Trophoblast cell (in vitro differentiated cells and primary cell): Measurements from ENCODE around the gene ERFL.

ENCODE experiments used
- DNase-seq, 2 donors: peaks; one replicate each; pipeline ENCODE4 v3.0.0-alpha.2; 2016
- H2AFZ ChIP-seq: 2 replicates; pipeline ENCODE4 v1.6.1; 2013; ENCODE audit warnings: low read length, moderate library complexity, mild to moderate bottlenecking; ENCODE audit not compliant: insufficient read depth, poor library complexity
- H2AK5ac ChIP-seq: 2 replicates; pipeline ENCODE4 v1.6.1; 2013; ENCODE audit warnings: mild to moderate bottlenecking, low read length
- H2BK120ac ChIP-seq: 2 replicates; pipeline ENCODE4 v1.6.1; 2013; ENCODE audit warnings: low read length, mild to moderate bottlenecking, moderate library complexity; ENCODE audit not compliant: insufficient read depth, poor library complexity
- H2BK12ac ChIP-seq: 2 replicates; pipeline ENCODE4 v1.6.1; 2013; ENCODE audit warnings: mild to moderate bottlenecking, low read length, moderate library complexity
- H2BK5ac ChIP-seq: 2 replicates; pipeline ENCODE4 v1.6.1; 2013; ENCODE audit warnings: low read length, low read depth, moderate library complexity, mild to moderate bottlenecking; ENCODE audit not compliant: poor library complexity
- H3K14ac ChIP-seq: 2 replicates; pipeline ENCODE4 v1.6.1; 2013; ENCODE audit warnings: mild to moderate bottlenecking, low read length
- H3K18ac ChIP-seq: 2 replicates; pipeline ENCODE4 v1.6.1; 2013; ENCODE audit warnings: mild to moderate bottlenecking, low read length
- H3K23ac ChIP-seq: 2 replicates; pipeline ENCODE4 v1.6.1; 2013; ENCODE audit warnings: low read length
- H3K27ac ChIP-seq: 2 replicates; pipeline ENCODE4 v1.5.1; 2013; ENCODE audit warnings: low read depth, mild to moderate bottlenecking, inconsistent platforms, low read length, moderate library complexity
- H3K27me3 ChIP-seq: 2 replicates; pipeline ENCODE4 v1.6.1; 2013; ENCODE audit warnings: inconsistent platforms, mild to moderate bottlenecking, low read length, moderate library complexity; ENCODE audit not compliant: insufficient read depth
- H3K36me3 ChIP-seq, 2 experiments: 1 replicate in 1 of 2; 2 replicates in 1 of 2; pipeline ENCODE4 v1.6.1; 2013; ENCODE audit warnings: low read length in 2 of 2, mild to moderate bottlenecking in 2 of 2, moderate library complexity in 1 of 2; ENCODE audit not compliant: insufficient read depth in 2 of 2, control insufficient read depth in 1 of 2
- H3K4ac ChIP-seq: 2 replicates; pipeline ENCODE4 v1.6.1; 2013; ENCODE audit warnings: low read depth, mild to moderate bottlenecking, low read length, moderate library complexity
- H3K4me1 ChIP-seq, 2 experiments: 1 replicate in 1 of 2; 2 replicates in 1 of 2; pipeline ENCODE4 v1.6.1; 2013; ENCODE audit warnings: low read length in 2 of 2, mild to moderate bottlenecking in 2 of 2, moderate library complexity in 1 of 2; ENCODE audit not compliant: insufficient read depth in 2 of 2, control insufficient read depth in 1 of 2
- H3K4me2 ChIP-seq: 2 replicates; pipeline ENCODE4 v1.6.1; 2013; ENCODE audit warnings: inconsistent platforms, mild to moderate bottlenecking, low read length, moderate library complexity
- H3K4me3 ChIP-seq: 2 replicates; pipeline ENCODE4 v1.5.1; 2013; ENCODE audit warnings: mild to moderate bottlenecking, low read depth, low read length, inconsistent platforms
- H3K79me1 ChIP-seq: one replicate; pipeline ENCODE4 v1.6.1; 2013; ENCODE audit warnings: low read length
- H3K79me2 ChIP-seq: 2 replicates; pipeline ENCODE4 v1.6.1; 2013; ENCODE audit warnings: low read length, mild to moderate bottlenecking; ENCODE audit not compliant: control insufficient read depth, insufficient read depth, poor library complexity
- H3K9ac ChIP-seq: 2 replicates; pipeline ENCODE4 v1.6.1; 2013; ENCODE audit warnings: mild to moderate bottlenecking, low read length
- H3K9me3 ChIP-seq: 2 replicates; pipeline ENCODE4 v1.6.1; 2013; ENCODE audit warnings: low read depth, mild to moderate bottlenecking, control low read depth, inconsistent platforms, low read length; ENCODE audit not compliant: insufficient read depth
- H4K12ac ChIP-seq: 2 replicates; pipeline ENCODE4 v1.6.1; 2013; ENCODE audit warnings: low read depth, mild to moderate bottlenecking, low read length, moderate library complexity
- H4K8ac ChIP-seq: 2 replicates; pipeline ENCODE4 v1.6.1; 2013; ENCODE audit warnings: low read depth, mild to moderate bottlenecking, low read length, moderate library complexity
- H4K91ac ChIP-seq: one replicate; pipeline ENCODE4 v1.6.1; 2013; ENCODE audit warnings: low read depth, mild to moderate bottlenecking, low read length, moderate library complexity
- WGBS: extraction: QIAGEN DNeasy Blood & Tissue Kit; methylation state at CpG from one replicate; pipeline ENCODE4 v1.1.7; 2013; ENCODE audit warnings: missing lambda C conversion rate; ENCODE audit not compliant: insufficient read length, insufficient coverage; ENCODE audit errors: extremely low coverage; 5-methylcytosine and 5-hydroxymethylcytosine counted together

ERFL gene

DNA sequence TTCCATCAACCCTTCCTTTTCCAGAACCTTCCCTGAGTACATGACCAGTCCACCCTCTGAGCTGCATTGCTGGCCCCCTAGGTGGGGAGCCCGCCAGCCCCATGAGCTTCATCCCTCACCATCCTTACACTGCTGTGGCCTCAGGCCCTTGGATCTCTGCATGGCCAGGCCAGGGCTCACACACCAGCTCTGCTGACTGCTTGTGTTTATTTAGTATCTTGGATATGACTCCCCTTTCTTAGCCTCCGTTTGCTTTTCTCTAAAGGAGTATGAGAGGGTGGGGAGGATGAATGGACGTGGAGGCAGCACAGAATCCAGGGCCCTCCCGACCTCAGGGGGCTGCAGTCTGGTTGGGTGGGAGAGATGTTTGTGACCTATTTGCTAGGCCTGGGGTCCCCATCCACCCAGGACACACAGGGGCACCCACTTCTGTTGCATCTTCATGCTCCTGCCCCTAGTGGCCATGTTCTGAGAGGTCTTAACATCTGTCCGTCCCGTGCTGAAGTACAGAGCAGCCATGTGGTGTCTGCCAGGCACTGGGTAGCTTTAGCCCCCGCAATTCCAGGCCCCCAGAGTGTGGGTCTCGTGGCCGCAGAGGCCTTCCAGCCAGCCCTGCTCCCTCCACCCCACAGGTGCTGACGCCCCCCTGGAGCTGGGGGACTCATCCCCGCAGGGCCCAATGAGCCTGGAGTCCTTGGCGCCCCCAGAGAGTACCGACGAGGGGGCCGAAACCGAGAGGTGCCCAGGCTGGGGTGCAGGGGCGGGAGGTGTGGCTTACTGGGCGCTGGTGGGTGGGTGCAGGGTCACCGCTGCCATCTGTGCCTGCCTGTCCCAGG lies 32.3 kb downstream of the ERFL start:
- H3K14ac ChIP-seq, result no peak overlapping the region
- H3K79me2 ChIP-seq, result no peaks in the 10 kb centered on the region
- H2AFZ ChIP-seq, result no peak overlapping the region
- no peaks in the 10 kb centered on the region for H3K27me3 ChIP-seq
- H2BK12ac ChIP-seq, result no peak overlapping the region
- no peak overlapping the region for H3K4me2 ChIP-seq
- no peak overlapping the region for H4K12ac ChIP-seq
- H2BK120ac ChIP-seq, result no peak overlapping the region
- H3K18ac ChIP-seq, result no peak overlapping the region
- no peak overlapping the region for H3K4me3 ChIP-seq
- no peak overlapping the region for H2BK5ac ChIP-seq
- no peaks in the 10 kb centered on the region for H3K4me1 ChIP-seq
- H4K91ac ChIP-seq, result no peak overlapping the region
- H3K9me3 ChIP-seq, result no peaks in the 10 kb centered on the region
- H3K36me3 ChIP-seq, result peaks cover 60 to 61% of the 10 kb centered on the region in 2 experiments
- H3K23ac ChIP-seq, result no peak overlapping the region
- no peak for DNase-seq
- H3K9ac ChIP-seq, result no peak overlapping the region
- H3K4ac ChIP-seq, result no peak overlapping the region
- no CpG with 5 or more reads among the region's 19 CpGs for WGBS
- H3K27ac ChIP-seq, result no peak overlapping the region
- H4K8ac ChIP-seq, result no peak overlapping the region
- no peak overlapping the region for H2AK5ac ChIP-seq
- H3K79me1 ChIP-seq, result no peaks in the 10 kb centered on the region

- no peak overlapping the region for H3K4me2 ChIP-seq
Observed at GRCh38 chr19:41894350-41894749, 33.9 kb downstream of the ERFL start.

DNA sequence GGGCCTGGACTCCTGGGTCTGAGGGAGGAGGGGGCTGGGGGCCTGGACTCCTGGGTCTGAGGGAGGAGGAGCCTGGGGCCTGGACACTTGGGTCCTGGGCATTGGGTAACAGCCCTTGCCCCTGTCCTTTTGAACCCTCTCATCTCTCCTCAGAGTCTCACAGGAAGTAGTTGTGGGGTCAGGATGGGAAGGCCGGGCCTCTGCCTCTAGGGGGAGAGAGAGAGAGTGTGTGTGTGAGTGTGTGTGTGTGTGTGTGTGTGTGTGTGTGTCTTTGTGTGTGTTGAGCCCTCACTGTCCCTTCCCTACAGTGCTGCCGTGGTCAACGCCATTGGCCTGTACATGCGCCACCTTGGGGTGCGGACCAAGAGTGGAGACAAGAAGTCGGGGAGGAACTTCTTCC lies 34.4 kb downstream of the ERFL start:
- Histone ChIP-seq H3K14ac (no peak overlapping the region), H2BK12ac (no peak overlapping the region), H2BK120ac (no peak overlapping the region), H3K4me2 (no peak overlapping the region), H3K18ac (no peak overlapping the region), H2AK5ac (no peak overlapping the region), H3K27ac (no peak overlapping the region), H3K9me3 (no peaks in the 10 kb centered on the region), H2BK5ac (no peak overlapping the region), H3K9ac (no peak overlapping the region), H3K4me1 (no peaks in the 10 kb centered on the region), H4K91ac (no peak overlapping the region), H3K79me2 (no peaks in the 10 kb centered on the region), H2AFZ (no peak overlapping the region), H3K36me3 (peaks cover 64 to 66% of the 10 kb centered on the region in 2 experiments), H4K12ac (no peak overlapping the region), H3K4ac (no peak overlapping the region), H3K23ac (no peak overlapping the region), H3K4me3 (no peak overlapping the region), H3K79me1 (no peaks in the 10 kb centered on the region), H4K8ac (no peak overlapping the region), H3K27me3 (no peaks in the 10 kb centered on the region)
- WGBS, result no CpG with 5 or more reads among the region's 6 CpGs
- DNase-seq, result no peak

More at GRCh38 chr19:41894350-41894749, 33.9 kb downstream of the ERFL start:
- Histone ChIP-seq H3K79me2 (no peaks in the 10 kb centered on the region), H3K9ac (no peak overlapping the region), H2BK5ac (no peak overlapping the region), H4K91ac (no peak overlapping the region), H3K36me3 (peaks cover 63 to 64% of the 10 kb centered on the region in 2 experiments), H3K18ac (no peak overlapping the region), H3K4me3 (no peak overlapping the region), H3K27me3 (no peaks in the 10 kb centered on the region), H3K23ac (no peak overlapping the region), H3K27ac (no peak overlapping the region), H2AFZ (no peak overlapping the region), H3K9me3 (no peaks in the 10 kb centered on the region), H2AK5ac (no peak overlapping the region), H3K14ac (no peak overlapping the region), H3K79me1 (no peaks in the 10 kb centered on the region), H2BK12ac (no peak overlapping the region), H4K8ac (no peak overlapping the region), H2BK120ac (no peak overlapping the region), H3K4me1 (no peaks in the 10 kb centered on the region), H3K4ac (no peak overlapping the region), H4K12ac (no peak overlapping the region)
- no CpG with 5 or more reads among the region's 14 CpGs for WGBS
- DNase-seq, result no peak

GRCh38 chr19:41892173-41892902 lies 35.9 kb downstream of the ERFL start:
- no peaks in the 10 kb centered on the region for H3K79me2 ChIP-seq
- WGBS, result no CpG with 5 or more reads among the region's 34 CpGs

More at GRCh38 chr19:41892173-41892902, 35.9 kb downstream of the ERFL start:
- Histone ChIP-seq H4K8ac (no peak overlapping the region), H4K12ac (no peak overlapping the region), H2BK5ac (no peak overlapping the region), H3K4me2 (no peak overlapping the region), H2BK120ac (no peak overlapping the region), H3K18ac (no peak overlapping the region), H3K23ac (no peak overlapping the region), H3K27me3 (no peaks in the 10 kb centered on the region), H3K27ac (no peak overlapping the region), H2AFZ (no peak overlapping the region), H3K4ac (no peak overlapping the region), H3K36me3 (peaks cover 58% of the 10 kb centered on the region in 2 experiments), H2AK5ac (no peak overlapping the region), H3K4me3 (no peak overlapping the region), H3K4me1 (peaks cover 4 to 7% of the 10 kb centered on the region in 2 experiments), H2BK12ac (no peak overlapping the region), H3K9ac (no peak overlapping the region), H3K9me3 (no peaks in the 10 kb centered on the region), H4K91ac (no peak overlapping the region), H3K79me1 (peaks cover 3% of the 10 kb centered on the region), H3K14ac (no peak overlapping the region)
- no peak for DNase-seq
